ENCODE measurements around the gene ACTG1. TPM values are rescaled to one million over a fixed set of nuclear protein-coding genes. Genes with fewer than 3 reads are reported as not detected.

Gene ACTG1
- total RNA-seq, 1 experiment from 2014 or later = 3,455 TPM

- H3K36me3 Mint-ChIP-seq = no peaks in the 10 kb centered on the region
- ATAC-seq (no peak), DNase-seq (ENCODE audit: low spot score) (no peak)
- TF ChIP-seq, protein P1, sequence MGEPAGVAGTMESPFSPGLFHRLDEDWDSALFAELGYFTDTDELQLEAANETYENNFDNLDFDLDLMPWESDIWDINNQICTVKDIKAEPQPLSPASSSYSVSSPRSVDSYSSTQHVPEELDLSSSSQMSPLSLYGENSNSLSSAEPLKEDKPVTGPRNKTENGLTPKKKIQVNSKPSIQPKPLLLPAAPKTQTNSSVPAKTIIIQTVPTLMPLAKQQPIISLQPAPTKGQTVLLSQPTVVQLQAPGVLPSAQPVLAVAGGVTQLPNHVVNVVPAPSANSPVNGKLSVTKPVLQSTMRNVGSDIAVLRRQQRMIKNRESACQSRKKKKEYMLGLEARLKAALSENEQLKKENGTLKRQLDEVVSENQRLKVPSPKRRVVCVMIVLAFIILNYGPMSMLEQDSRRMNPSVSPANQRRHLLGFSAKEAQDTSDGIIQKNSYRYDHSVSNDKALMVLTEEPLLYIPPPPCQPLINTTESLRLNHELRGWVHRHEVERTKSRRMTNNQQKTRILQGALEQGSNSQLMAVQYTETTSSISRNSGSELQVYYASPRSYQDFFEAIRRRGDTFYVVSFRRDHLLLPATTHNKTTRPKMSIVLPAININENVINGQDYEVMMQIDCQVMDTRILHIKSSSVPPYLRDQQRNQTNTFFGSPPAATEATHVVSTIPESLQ (CRISPR knock-in tag; IDR thresholded peaks at IDR 0.05) = no peak
- TF ChIP-seq ETV6 (CRISPR knock-in tag; IDR thresholded peaks at IDR 0.05) = no peak
- TF ChIP-seq ZNF121 (CRISPR knock-in tag; IDR thresholded peaks at IDR 0.05) = no peak
- TF ChIP-seq SMAD3 (CRISPR knock-in tag; IDR thresholded peaks at IDR 0.05; ENCODE audit: borderline replicate concordance) = no peak
- TF ChIP-seq IRF2 (CRISPR knock-in tag; IDR thresholded peaks at IDR 0.05; ENCODE audit: borderline replicate concordance, low read depth) = no peak
- no peak for TF ChIP-seq FOXK1 (CRISPR knock-in tag; IDR thresholded peaks at IDR 0.05)
- no peak for TF ChIP-seq PRDM15 (CRISPR knock-in tag; IDR thresholded peaks at IDR 0.05)
- TF ChIP-seq E2F5 (CRISPR knock-in tag; IDR thresholded peaks at IDR 0.05) = no peak
- no peak for TF ChIP-seq NFATC4 (CRISPR knock-in tag; IDR thresholded peaks at IDR 0.05)
- TF ChIP-seq PREB (CRISPR knock-in tag; IDR thresholded peaks at IDR 0.05; ENCODE audit: borderline replicate concordance) = no peak
- TF ChIP-seq USF1 (CRISPR knock-in tag; IDR thresholded peaks at IDR 0.05) = no peak
- TF ChIP-seq JUN (CRISPR knock-in tag; IDR thresholded peaks at IDR 0.05) = no peak
- TF ChIP-seq IRF1 (CRISPR knock-in tag; IDR thresholded peaks at IDR 0.05) = no peak
- TF ChIP-seq, protein P2, sequence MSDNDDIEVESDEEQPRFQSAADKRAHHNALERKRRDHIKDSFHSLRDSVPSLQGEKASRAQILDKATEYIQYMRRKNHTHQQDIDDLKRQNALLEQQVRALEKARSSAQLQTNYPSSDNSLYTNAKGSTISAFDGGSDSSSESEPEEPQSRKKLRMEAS (CRISPR knock-in tag; IDR thresholded peaks at IDR 0.05) = no peak
- TF ChIP-seq ELF4 (CRISPR knock-in tag; IDR thresholded peaks at IDR 0.05; ENCODE audit: low read depth) = no peak
- TF ChIP-seq SMAD4 (CRISPR knock-in tag; IDR thresholded peaks at IDR 0.05) = no peak
- no peak overlapping the region for H3K4me3 Mint-ChIP-seq
- peaks cover 28% of the 10 kb centered on the region for H3K27me3 Mint-ChIP-seq (ENCODE audit: low read depth)
- H3K9me3 Mint-ChIP-seq = no peaks in the 10 kb centered on the region
- POLR2A ChIA-PET = interaction anchor here (1.0 kb wide), 1 partner anchor 11 kb away, joined by 3 read pairs; no protein-coding TSS in a partner anchor
- CTCF ChIA-PET = interaction anchor here (1.1 to 1.6 kb wide), 2 partner anchors 10 to 49 kb away, joined by 3 to 7 read pairs; no protein-coding TSS in a partner anchor
- H3K4me1 Mint-ChIP-seq = no peaks in the 10 kb centered on the region
- H3K27ac Mint-ChIP-seq = no peak overlapping the region
These were observed 20.9 kb upstream of the ACTG1 start for GRCh38 chr17:81533339-81534141.

Measured in WTC11 (cell line).